ENCODE data around the gene TRPM3.

DNA sequence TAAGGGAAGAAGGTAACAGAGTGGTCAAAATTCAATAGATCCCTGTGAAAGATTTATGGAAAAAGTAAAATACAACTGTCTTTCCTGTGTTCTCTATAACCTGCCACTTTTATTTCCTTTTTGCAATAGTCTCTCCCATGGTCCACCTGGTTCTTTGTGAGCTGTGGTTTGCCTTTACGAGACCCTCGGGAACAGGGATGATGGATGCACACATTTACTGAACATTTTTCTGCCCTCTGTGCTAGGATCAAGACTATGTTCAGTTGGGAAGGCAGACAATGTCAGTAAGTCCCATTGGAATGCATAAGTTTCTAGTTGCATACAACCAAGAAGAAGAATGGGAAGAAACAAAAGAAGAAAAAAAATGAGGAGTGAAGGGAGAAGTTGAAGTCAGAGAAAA, 281.2 kb downstream of the TRPM3 start:
- TF ChIP-seq, protein P1, sequence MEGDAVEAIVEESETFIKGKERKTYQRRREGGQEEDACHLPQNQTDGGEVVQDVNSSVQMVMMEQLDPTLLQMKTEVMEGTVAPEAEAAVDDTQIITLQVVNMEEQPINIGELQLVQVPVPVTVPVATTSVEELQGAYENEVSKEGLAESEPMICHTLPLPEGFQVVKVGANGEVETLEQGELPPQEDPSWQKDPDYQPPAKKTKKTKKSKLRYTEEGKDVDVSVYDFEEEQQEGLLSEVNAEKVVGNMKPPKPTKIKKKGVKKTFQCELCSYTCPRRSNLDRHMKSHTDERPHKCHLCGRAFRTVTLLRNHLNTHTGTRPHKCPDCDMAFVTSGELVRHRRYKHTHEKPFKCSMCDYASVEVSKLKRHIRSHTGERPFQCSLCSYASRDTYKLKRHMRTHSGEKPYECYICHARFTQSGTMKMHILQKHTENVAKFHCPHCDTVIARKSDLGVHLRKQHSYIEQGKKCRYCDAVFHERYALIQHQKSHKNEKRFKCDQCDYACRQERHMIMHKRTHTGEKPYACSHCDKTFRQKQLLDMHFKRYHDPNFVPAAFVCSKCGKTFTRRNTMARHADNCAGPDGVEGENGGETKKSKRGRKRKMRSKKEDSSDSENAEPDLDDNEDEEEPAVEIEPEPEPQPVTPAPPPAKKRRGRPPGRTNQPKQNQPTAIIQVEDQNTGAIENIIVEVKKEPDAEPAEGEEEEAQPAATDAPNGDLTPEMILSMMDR (IDR thresholded peaks at IDR 0.05) = no peak
- TF ChIP-seq POLR2A (IDR thresholded peaks at IDR 0.05) = no peak

Data from esophagus squamous epithelium (tissue), 4 donors.